Measurements from ENCODE around the gene ADPRHL1.

Gene ADPRHL1

DNA sequence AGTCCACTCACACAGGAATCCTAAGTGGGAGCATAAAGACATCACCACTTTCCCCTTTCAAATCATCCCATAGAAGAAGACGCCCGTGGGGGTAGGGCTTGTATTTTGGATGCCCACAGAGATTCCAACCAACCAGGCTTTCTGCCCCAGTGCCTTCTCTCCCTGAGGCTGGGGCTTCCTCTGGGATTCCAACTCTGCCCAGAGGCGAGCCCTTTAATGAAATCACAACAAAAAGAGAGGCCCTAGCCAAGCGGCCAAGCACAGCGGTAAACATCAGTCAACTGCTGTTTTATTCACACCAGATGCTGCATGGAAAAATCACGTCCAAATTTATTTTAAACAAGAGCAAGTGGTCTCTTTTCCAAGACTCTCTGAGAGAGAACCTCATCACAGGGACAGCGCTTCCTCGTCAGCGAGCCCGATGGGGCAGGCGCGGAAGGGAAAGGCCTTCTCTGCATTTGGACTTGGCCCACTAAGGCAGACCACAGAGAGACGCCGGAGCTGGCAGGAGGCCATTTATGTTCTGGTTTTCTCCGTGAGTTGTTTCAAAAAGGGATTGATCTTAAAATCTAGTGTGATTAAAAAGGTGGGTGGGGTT, 31.5 kb downstream of the ADPRHL1 start:
- intact Hi-C loops (cut with DNase I) = no loop called here
- DNase-seq = peak in 2 of 10 donors; percentile 78 to 82

DNA sequence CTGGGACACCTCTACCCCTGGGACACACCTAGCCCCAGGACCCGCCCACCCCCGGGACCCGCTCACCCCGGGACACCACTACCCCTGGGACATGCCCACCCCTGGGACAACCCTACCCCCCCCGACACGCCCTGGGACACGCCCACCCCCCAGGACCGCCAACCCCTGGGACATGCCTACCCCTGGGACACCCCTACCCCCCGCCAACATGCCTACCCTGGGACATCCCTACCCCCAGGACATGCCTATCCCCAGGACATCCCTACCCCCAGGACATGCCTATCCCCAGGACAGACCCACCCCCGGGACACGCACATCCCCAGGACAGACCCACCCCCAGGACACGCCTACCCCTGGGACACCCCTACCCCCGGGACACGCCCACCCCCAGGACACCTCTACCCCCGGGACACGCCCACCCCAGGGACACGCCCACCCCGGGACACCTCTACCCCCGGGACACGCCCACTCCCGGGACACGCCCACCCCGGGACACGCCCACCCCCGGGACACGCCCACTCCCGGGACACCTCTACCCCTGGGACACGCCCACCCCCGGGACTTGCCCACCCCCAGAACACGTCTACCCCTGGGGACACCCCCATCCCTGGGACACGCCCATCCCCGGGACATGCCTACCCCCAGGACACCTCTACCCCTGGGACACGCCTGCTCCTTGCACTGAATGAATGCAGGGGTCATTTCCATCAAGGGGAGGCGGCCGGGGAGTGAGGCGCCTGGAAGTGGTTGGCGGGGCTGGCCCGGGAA, 32.3 kb downstream of the ADPRHL1 start:
- DNase-seq = peak in 1 of 10 donors; percentile 78
- intact Hi-C loops (cut with DNase I) = no loop called here

DNA sequence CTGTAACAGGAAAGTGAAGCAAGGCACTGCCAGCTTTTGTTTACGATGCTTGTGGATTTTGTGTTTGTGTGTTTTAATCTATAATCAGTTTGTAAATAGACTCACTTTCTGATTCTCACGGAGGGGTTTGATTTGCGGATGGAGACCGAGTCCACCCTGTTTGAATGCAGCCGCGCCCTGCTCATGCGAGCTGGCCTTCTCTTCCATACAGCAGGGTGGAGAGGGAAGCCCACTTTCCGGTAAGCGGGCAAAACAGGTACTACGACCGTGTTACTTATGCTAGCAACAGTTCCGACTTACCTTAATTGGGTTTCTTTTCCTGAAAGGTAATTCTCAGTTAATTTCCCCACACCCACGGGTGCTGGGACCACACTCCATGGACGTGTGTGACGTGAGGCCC, 33.1 kb downstream of the ADPRHL1 start:
- DNase-seq = peak in 1 of 10 donors; percentile 71
- intact Hi-C loops (cut with DNase I) = no loop called here

DNA sequence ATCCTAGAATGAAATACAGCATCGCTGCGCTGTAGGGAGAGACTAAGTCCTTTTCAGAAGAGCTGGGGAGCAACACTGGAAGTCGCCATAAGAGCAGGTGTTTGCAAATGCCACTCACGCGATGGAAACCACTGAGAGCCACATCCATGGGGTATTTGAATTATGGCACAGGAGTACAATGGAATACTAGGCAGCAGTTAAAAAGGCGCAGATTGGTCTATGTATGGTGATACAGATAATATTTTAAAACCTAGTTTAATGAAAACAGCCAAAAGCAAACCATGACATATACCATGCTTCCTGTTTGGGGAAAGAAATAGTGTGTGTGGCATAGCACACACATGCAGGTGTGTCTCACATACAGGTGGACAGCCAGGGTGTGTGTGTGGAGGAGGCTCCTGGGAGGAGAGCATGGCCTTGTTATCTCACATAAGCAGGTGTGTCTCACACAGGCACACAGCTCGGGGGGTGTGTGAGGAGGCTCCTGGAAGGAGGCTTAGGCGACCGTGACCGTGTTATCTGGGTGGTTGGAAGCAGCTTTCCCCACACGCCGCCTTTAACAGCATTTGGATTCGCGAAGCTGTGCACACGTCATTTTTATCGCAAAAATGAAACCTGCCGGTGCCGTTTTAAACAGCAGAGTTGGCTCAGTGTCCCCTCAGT, 33.6 kb downstream of the ADPRHL1 start:
- peak in 1 of 10 donors; percentile 54 for DNase-seq
- intact Hi-C loops (cut with DNase I) = no loop called here

DNA sequence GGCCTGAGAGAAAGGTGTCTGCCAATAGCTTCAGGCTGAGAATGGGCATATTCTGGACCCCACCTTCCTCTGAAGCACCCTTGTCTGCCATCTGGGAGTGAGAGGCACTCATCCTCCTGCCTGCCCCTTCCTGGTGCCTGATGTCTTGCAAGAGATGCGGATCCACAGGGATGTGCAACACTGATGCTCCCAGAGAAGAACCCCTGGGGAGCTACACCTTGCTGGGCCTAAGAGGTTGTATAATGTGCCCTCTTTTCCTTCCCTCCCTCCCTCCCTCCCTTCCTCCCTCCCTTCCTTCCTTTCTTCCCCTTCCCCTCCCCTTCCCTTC, 34.6 kb downstream of the ADPRHL1 start:
- intact Hi-C loops (cut with DNase I) = no loop called here

DNA sequence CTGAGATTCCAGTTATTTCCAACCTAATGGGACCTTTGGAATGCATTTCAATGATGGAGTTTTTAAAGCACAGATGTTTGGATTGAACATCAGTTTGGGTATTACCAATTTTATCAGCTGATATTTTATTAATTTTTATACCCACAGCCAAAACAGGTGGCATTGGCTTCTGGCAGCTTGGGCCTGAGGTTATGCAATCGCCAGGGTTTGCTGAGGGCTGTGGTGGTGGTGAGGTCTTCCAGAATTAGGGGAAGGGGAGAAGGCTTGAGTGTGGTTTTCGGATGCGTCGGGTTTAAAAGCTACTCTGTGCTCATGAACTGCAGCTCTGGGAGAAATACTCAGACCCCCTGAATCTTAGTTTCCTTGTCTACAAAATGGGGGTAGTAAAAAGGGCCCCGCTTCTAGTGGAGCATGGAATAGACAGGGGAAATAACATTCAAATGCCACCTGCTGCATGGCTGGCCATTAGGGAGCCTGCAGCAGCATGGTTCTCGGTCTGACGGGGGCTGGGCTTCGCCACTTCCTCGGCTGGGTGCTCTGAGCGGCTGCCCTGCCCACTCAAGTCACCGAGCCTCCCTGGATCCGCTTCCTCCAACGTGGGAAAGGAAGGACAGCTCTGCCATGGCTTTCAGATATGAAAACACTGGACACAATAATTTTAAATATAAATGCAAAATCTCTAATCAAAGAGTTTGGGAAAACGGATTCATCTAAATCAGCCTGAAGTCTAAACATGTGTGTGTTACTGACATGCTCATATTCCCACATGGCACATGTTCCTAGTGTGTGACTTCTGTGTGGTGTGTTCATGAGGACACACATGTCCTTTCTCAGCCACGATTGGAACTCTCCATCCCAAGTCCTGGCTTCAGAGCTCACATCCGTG, 35.2 kb downstream of the ADPRHL1 start:
- DNase-seq = peak in 1 of 10 donors; percentile 57
- intact Hi-C loops (cut with DNase I) = no loop called here

More for the DNA sequence above, 34.6 kb downstream of the ADPRHL1 start:
- peak in 1 of 10 donors; percentile 55 for DNase-seq

DNA sequence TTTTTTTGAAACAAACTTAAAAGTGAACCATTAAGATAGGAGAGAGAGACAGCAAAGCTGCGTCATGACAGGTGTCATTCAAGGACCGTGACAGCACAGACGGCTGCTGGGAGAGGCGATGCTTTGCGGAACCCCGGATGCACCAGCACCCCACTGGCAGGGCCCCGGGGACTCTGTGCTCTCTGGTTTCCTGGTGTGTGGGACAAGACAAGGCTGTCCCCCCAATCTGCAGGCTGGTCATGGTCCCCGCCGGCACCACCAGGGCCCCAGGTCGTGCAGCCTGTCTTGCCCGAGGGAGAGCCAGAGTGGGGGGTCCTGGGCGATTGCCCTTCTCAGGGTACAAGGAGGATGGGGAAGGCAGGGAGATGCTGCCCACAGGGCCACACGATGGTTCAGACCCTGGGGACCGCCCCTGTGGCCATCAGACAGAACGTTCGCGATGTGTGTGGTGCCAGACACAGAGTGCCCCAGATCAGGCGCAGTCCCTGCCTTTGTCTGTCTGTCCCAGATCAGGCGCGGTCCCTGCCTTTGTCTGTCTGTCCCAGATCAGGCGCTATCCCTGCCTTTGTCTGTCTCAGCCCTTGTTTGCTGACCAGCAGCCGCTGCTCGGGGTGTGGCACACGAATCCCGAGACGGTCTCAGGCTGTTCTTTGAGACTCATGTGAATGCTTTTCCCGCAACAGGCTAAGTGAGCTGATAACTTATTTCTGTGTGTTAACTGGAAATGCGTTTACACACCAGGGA, 36.1 kb downstream of the ADPRHL1 start:
- peak in 1 of 10 donors; percentile 86 for DNase-seq
- intact Hi-C loops (cut with DNase I) = no loop called here

DNA sequence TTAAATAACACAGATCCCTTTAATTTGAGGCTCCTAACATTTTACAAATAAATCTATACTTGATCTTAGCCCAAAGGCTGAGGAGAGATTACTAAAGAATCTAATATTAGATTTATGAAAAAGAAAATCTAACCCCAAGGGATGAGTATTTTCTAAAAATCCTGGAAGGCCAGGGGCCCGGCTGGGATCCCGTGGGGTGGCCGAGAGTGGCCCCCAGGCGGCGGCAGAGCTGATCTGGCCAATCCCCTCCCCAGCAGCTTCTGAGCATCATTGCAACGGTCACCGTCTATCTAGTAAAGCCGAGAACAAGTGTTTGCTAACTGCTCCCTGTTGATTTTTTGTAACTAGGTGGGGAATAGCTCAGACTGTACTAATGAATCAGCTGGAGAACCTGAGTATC, 37.5 kb downstream of the ADPRHL1 start:
- no peak for DNase-seq
- intact Hi-C loops (cut with DNase I) = no loop called here

DNA sequence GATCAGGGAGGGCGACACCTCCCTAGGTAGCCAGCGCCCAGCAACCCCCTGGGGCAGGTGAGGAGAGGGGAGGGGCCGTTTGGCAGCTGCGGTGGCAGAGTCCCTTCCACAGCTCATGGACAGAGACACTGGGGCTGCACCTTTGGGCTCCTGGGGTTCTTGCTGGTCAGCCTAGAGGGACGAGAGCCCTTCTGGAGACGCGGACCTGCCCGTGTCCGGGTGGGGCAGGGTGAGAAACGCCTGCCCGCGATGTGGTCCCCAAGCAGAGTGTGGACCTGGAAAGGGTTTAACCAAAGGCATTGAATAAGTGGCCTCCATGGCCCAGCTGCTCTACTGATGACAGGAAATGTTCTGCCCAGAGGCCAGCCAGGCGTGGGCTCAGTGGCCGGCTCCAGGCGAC, 38.3 kb downstream of the ADPRHL1 start:
- no peak for DNase-seq
- intact Hi-C loops (cut with DNase I) = no loop called here

DNA sequence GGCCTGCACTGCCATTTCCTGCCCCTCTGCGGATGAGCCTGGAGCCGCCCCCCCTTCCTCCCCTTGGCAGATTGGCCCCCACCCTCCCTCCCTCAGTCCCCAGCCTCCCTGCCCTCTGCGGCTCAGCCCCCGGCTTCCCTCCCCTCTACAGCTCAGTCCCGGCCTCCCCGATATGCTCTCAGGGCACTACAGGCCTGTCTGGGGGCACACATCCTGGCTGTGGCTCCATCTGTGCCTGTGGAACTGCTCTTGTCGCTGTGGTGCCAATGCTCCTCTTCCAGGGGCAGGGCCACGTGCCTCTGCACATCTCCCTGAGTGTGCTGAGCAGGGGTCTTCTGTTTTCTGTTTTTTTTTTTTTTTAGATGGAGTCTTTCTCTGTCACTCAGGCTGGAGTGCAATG, 39.0 kb downstream of the ADPRHL1 start:
- intact Hi-C loops (cut with DNase I) = no loop called here
- no peak for DNase-seq

DNA sequence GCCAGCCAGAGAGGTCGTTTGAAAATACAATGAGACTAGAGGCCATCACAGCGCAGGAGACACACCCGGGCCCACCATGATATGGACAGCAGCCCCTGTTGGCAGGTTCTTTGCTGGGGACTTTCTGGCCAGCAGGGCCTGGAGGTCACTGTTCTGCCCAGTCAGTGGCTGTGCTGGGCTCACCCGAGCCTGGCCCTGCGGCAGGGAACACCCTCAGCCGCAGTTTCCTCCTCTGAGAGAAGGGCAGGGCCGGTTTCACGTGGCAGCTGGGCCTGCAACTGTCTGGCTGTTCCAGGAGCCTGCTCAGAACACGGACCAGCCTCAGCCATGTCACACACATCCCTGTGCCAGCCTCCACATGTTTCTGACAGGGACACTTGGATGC, 39.4 kb downstream of the ADPRHL1 start:
- intact Hi-C loops (cut with DNase I) = no loop called here
- no peak for DNase-seq

DNA sequence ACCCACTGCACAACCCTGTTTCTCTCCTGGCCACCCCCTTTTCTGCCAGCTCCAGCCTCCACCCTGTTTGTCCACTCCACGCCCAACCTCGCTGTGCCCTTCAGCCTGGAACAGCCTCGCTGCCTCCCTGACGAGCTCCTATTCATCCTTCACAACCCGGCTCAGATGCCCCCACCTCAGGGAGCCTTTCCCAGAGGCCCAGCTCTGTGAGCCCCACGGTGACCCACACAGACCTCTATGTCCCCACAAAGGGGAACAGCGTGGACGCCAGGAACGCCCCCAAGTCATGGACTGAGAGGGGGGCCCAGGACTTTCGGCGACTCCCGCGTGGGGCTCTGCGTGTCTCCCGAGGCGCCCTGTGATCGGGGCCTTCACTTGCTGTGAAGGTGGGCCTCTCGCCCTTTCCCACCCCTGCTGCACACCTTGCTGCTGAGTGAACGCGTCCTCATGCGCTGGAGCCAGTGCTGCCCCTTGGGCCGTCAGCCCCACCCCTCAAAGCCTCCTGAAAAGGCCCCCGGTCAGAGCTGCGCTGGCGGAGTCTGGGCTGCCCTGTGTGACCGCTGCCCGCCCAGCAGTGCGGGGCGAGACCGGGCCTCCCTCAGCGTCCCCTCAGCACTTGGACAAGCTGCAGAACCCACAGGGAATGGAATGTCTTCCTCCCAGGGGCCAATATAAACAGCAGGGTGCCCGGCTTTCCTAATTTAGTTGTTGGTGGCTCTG, 40.0 kb downstream of the ADPRHL1 start:
- DNase-seq = peak in 2 of 10 donors; percentile 47 to 55
- intact Hi-C loops (cut with DNase I) = no loop called here

DNA sequence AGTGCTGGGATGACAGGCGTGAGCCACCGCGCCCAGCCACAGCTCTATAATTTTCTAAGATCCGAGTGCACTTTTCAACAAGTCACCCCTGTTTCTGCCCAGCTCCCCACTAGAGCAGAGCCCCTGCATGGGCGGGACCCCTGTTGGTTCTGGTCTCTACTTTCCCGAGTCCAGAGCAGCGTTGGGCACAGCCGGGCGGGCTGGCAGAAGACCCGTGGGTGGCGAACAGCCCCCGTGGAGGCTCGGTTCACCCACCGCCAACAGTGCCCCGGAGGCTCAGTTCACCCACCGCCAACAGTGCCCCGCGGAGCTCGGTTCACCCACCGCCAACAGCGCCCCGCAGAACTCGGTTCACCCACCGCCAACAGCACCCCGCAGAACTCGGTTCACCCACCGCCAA, 40.8 kb downstream of the ADPRHL1 start:
- intact Hi-C loops (cut with DNase I) = no loop called here
- peak in 3 of 10 donors; percentile 44 to 77 (median 76) for DNase-seq

DNA sequence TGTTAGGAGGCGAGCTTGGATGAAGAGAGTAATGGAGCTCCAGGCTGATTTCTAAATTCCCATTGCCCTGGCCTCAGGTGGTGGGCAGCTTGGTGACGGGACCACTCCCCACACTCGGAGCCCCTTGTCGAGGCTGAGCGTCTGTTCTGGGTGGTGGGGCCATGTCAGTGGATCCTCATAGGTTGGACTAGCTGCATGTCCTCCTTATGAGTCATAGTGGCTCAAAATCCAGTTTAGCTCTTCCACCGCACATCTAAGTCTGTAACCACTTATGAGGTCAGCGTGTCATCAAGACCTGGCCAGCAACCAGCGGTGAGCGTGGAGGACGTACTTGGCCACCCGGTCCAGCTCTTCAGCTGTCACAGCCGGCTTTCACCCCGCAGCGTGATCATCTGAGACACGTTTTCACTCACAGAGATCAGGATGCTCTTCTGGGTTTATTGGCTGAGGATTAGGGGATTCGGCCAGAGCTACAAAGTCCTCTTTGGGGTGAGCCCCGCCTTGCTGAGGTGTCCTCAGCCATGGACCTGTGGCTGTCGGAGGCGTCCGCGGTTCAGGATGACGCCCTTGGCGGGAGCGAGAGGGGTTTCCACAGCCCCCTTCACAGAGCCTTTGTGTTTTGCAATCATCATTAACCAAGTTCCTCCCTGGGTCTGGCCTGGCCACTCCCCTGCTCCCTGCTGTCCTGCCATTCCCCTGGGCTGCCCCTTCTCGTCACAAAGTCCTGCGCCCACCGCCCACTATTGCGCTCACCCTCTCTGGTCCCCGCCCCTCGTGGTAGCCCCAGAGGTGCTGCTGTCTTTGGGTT, 41.9 kb downstream of the ADPRHL1 start:
- peak in 4 of 10 donors; percentile 24 to 83 (median 70) for DNase-seq
- intact Hi-C loops (cut with DNase I) = no loop called here

DNA sequence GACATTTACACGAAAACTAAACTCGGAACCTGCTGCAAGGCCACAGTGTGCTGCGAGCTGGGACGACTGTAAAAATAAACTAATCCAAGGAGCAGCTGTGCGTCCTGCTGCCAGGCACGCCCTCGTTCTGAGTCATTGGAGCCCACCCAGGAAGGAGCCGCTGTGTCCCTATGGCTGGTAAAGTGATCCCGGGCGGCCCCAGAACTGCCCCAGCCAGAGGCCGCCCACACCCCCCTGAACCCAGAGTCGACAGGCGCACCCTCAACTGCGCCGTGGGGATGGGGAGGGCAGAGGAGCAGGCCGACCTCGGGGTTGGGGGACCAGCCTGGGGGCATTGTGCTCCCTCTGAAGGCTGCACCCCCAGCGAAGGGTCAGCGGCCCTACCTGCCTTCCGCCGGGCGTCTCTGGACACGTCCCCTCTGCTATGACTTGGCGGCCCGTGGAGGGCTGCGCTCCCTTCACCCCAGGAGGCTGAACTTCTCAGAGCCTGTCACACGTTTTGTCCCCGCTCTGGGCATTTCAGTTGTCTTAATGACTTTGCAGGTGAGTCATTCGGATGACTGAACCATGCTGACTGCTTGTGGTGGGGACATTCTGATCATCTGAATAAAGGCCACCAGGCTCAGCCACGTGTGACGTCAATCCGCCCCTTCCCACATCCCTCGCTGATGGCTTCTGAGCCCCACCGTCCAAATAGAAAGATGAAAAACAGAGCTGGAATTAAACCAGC, 42.7 kb downstream of the ADPRHL1 start:
- intact Hi-C loops (cut with DNase I) = no loop called here
- peak in 5 of 10 donors; percentile 32 to 89 (median 51) for DNase-seq

DNA sequence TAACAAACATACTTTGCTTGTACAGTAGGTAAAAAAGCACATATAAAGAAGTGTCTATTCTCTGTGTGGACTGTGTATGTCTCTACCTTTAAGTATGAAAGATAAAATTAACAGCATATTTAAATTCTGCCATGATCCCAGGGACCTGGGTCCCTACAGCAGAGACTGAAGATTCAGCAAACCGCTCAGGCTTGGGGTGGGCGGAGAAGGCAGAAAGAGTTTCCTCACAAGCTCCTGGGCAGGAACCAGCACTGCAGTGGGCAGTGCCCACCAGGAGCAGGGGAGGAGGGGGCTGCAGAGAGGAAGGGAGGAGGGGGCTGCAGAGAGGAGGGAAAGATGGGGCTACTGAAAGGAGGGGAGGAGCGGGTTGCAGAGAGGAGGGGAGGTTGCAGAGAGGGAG, 44.7 kb downstream of the ADPRHL1 start:
- intact Hi-C loops (cut with DNase I) = no loop called here
- DNase-seq = peak in 2 of 10 donors; percentile 4 to 54

DNA sequence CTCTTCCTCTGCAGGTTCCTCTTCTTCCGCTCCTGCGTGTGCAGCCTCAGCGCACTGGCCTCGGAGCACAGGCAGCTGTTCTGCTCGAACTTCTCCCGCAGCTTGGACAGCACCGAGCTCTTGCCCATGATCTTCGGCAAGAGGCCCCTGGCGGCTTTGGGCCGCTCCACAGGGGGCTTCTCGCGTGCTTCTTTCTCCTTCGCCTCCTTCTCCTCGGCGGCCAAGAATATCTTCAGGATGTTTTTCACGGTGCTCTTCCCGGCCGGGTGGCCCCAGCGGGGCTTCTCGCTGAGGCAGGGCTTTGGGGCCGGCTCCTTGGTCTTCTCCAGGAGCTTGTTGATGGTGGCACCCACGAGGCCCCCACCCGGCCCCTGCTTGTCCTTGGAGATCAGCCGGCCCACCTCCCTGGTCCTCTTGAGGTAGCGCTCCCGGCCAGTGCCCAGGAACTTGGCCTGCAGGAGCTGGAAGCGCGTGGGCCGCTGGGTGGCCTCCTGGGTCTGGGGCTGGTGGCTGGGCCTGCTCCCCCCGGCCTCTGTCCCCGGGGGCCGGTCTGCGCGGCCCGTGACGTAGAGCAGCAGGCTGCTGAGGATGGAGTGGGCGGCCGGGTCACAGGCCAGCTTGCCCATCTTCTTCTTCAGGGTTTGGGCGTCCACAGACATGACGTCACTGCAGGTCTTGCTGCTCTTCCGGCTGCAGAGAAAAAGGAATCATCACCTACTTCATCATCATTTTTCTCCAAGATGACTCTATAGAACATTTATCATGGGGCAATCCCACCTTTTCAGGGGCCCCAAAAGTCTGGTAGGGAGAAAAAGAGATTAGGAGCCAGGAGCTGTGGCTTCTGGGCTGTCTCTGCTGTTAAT, 45.5 kb downstream of the ADPRHL1 start:
- intact Hi-C loops (cut with DNase I) = no loop called here
- peak in 3 of 10 donors; percentile 30 to 75 (median 67) for DNase-seq
